GM18520 (cell line): ENCODE data around the gene POLR2L.

ENCODE experiments used
- ATAC-seq: cut with Tn5 transposase; IDR thresholded peaks from one replicate; pipeline ENCODE4 v1.9.1; 2021; ENCODE audit not compliant: unreplicated experiment

The POLR2L gene

DNA sequence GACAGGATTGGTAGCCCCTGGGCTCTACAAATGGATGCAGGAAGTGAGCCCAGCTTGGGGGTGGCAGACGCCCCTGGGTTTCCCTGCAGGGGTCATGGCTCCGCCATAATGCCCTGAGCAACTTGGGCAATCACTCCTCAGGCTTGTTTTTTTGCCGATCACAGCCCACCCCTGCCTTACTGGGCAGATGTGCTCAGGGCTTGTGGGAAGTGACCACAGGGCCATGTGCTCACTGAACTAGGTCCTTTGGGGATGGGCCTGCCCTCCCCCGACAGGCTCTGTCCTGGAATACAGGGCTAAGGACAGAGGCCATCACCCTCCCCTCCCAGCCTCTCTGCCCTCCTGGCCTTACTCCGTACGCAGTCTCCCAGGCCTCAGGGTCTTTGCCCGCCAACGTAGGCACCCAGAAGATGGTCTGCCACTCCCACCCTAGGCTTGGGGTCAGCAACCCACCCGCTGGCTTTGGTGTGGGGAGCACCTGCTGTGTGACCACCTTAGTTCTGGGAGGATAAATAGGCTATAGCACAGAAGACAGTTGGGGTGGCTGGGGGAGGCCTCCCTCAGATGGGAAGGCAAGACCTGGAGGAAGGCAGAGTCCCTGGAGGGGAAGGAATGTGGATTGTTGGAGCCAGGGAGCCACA lies 28.8 kb downstream of the POLR2L start:
- no peak for ATAC-seq

DNA sequence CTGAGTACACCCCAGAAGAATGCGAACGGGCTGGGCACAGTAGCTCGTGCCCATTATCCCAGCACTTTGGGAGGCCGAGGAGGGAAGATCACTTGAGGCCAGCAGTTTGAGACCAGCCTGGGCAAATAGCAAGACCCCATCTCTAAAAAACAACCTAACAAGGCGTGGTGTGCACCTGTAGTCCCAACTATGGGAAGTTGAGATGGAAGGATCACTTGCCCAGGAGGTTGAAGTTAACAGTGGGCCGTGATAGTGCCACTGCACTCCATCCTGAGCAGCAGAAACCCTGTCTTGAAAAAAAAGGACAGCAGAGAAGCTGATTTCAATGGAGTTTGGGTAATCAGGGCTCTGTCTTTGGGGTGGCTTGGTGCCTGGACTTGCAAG lies 29.3 kb downstream of the POLR2L start:
- no peak for ATAC-seq

- no peak for ATAC-seq
Observed at GRCh38 chr11:812390-812789, 29.9 kb downstream of the POLR2L start.

DNA sequence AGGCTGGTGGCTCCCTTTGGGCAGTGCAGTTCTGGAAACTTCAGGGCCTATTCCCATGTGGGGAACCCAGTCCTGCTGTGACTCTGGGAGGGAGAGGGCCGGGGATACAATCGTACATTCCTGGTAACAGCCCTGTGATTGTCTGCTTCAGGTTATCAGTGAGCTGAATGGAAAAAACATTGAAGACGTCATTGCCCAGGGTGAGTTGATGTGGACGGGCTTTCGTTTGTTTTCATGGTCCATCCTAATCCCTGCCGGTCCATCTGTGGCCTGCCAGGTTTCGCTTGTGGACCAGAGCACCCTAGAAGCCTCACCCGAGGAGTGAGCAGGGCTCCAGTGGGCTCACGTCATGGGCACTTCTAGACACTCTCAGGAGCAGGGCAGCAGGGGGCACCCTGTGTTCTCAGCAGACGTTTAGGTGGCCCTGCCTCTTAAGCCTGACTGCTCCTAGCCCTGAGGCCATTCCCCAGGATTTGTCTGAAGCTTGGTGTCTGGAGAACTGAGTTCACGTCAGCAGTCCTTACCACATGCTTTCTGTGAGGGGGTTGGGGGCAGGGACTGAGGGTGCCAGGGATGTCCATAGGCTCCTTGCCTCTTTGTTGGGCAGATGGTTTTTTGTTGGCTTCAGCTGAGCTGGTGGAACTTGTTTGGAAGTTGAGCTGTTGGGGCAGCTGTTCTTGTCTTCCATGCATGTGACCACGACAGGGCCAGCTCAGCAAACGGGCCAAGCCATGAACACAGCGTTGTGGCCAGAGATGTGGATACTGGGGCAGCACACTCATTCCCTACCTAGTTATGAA lies 30.7 kb downstream of the POLR2L start:
- ATAC-seq = no peak

DNA sequence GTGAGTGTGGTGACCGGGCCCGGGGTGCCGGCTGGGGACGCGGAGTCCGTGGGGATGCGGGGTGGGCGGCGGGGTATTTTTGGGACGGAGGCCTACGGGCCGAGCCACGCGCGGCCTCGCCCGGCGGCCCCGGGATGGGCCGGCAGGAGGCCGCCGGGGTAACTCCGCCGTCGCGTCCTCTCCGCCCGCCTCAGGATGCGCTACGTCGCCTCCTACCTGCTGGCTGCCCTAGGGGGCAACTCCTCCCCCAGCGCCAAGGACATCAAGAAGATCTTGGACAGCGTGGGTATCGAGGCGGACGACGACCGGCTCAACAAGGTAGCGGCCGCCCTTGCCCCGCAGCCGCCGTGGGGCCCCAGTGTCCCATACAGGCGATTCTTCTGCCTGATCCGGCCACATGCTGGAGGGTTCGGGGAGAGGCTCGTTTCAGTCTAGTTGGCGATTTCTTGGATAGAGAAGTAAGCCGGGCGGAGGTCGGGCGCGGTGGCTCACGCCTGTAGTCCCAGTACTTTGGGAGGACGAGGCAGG lies 32.2 kb downstream of the POLR2L start:
- ATAC-seq = no peak

GRCh38 chr11:809287-810039 lies 32.9 kb downstream of the POLR2L start, which contains the start of gene RPLP2:
TSS of gene RPLP2 (plus strand) at chr11:809967. CDS start at chr11:810235, 268 bp downstream.
- ATAC-seq = peak; percentile 64

DNA sequence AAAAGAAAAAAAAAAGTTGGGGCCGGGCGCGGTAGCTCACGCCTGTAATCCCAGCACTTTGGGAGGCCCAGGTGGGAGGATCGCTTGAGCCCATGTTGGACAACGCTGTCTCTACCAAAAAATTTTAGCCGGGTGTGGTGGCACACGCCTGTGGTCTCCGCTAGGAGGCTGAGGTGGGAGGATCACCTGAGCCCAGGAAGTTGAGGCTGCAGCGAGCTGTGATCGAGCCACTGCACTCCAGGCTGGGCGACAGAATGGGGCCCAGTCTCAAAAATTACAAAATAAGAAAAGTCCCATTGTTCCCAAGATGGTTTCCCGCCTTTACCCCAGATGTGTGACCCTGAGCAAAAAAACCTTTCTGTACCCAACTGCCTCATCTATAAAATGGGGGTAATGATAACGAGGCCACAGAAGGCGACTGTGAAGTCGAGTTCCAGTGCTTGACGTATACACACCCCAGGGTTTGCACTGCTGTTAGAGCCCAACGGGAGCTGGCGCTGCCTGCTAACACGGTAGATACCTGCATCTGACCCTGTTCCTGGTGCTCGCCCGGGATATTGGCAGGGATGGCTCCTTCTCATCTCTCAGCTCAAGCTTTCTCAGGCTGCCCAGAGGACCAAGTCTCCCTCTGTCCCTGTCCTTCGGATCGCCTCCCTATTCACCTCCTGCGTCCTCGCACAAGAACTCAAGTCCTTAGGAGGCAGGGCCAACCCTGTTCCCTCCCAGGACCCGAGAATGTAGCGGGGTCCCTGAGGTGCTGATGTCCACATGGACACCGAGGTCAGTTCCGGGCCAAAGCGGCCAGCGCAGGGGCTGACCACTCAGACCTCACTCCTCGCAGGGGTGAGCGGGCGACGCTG lies 33.7 kb downstream of the POLR2L start:
- no peak for ATAC-seq

- ATAC-seq = no peak
Observed at GRCh38 chr11:804599-804964, 37.7 kb downstream of the POLR2L start.

DNA sequence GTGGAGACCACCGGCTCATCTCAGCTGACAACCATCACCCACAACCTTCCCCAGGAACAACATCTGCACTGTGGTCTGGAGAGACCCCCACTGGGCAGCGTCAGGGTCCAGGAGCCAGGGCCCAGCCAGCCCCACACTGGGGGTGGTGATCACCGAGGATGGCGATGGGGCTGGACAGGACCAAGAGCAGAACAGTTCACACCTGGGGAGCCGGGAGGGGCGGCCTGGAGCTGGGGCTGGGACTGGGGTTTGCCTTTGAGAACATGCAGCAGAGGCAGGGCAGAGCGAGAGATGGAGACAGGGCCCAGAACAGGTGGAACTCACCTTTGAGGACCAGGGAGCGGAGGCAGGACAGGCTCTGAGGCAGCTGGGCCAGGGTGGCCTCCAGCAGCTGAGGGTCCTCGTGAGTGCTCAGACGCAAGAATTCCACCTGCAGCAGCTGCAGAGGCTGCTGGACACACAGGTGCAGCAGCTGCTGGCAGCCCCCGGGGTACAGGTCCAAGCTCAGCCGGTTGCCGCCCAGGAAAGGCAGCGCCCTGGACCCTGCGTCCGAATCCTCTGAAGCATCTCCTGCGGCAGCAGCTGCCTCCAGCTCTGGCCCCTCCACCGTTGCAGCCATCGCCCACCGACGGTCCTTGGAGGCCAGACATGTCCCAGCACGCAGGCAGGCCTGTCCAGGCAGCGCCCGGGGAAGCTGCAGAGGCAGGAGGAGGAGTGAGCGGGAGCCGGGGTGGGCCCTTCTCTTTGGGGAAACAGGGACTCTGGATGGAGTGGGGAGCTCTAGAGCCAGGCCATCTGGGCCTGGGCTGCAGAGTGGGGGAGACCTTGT lies 38.3 kb downstream of the POLR2L start:
- no peak for ATAC-seq

DNA sequence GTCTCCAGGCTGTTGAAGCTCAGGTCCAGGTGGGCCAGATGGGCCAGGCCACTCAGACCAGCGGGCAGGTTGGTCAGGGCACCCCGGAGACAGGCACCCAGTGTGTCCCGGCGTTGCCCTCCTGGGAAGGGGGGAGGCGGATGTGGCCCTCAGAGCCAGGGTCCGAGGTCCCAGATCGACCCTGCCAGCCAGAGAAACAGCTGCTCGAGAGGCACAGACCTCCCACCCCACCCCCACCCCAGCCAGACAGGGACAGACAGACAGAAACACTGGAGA lies 38.9 kb downstream of the POLR2L start:
- no peak for ATAC-seq

DNA sequence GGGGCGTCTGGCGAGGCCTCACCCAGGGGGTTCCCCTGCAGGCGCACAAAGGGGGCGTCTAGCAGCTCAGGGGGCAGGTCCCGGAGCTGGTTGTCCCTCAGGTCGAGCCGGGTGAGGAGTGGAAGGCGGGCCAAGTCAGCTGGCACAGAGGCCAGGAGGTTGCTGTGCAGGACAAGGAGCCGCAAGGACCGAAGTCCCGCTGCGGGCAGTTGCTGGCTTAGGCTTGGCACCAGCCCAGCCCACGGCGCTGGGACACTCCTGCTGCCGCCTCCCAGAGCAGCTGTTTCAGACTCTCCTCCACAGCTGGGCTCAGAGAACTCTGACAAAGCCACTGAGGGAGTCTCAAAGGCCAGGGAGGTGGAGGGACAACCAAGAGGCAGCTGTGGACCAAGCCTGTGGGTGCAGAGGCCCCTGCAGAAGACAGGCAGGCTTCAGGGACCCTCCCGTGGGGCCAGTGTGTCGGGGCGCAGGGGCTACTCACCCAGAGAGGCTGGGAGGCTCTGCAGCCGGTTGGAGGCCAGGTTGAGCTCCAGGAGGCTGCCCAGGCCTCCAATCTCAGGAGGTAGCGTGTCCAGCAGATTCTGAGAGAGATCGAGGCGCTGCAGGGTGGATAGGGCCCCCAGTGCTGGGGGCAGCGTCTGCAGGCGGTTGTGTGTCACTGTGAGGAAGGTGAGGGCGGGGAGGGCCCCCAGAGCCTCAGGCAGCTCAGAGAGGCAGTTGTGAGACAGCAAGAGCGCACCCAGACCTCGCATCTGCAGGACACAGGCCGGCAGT lies 39.4 kb downstream of the POLR2L start:
- ATAC-seq = no peak

DNA sequence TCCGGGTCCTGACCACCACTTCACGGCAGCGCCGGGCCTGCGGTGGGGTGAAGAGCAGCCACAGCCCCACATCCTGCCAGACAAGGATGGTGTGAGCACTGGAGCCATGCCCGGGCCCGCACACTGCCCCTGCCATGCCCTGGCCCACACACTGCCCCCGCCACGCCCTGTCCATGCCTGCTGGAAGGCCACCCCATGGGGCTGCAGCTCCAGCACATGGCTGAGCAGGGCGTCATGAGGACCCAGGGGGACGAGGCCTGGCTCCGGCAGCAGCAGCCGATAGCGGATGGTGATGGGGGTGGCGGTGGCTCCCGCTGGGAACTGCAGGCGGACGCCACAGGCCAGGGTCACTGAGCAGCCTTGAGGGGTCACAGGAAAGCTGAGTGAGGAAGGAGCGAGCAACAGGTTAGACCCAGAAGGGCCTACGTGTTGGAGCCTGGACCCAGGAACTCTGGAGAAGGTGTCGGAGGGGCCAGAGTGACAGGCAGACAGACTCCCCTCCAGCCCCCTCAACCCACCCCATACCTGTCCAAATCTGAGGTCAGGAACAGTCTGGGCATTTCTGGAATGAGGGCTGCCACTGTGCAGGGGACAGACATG lies 40.2 kb downstream of the POLR2L start:
- ATAC-seq = no peak

GRCh38 chr11:801097-801780 lies 41.1 kb downstream of the POLR2L start:
- no peak for ATAC-seq

DNA sequence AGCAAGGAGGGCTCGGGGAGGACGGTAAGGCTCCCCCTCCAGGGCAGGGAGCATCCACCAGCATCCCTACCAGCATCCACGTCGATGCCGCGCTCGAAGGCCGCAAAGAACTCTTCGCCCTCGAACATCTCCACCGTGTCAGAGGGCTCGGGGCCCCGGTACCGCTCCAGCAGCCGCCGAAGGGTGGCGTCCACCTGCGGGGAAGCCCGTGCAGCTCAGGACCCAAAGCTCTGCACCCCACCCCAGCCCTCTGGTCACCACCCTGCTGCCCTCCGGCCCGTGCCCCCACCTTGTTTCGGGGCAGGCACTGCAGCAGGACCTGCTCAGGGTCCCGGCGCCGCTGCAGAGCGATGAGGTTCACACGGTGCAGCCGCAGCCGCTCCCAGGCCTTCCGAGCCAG lies 41.9 kb downstream of the POLR2L start:
- no peak for ATAC-seq

DNA sequence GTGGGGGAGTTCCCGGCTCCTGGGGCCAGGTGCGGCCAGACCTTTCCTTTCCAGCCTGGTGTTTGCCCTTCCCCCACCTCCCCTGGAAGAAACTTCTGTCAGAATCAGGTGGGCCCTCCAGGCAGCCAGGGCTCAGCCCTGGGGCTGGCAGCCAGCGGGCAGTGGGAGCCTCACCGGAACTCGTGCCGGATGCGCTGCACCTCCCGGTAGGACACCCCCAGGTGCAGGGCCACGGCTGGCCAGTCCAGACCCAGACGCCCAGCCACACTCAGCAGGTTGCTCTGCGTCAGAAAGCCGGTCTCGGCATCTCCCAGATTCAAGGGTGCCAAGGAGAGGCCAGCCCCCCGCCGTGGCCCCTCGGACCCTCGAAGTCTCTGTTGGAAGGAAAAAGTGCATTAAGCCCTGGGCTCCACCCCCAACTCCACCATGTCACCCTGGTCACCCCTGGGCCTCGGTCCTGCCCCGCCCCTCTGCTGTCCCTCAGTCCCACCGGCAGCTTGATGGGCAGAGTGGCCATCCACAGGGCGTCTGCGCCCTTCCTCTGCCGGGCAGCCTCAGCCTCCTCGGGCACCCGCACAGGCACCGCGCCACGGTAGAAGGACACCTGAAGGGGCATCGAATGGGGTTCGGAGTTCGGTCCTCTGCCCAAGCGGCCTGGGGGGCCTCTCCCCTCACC lies 42.5 kb downstream of the POLR2L start:
- ATAC-seq = no peak

GRCh38 chr11:798093-798713 lies 44.1 kb downstream of the POLR2L start, which contains the start of gene SLC25A22:
TSS of gene SLC25A22 (minus strand) at chr11:798281. CDS start at chr11:795006, 3,275 bp downstream.
- ATAC-seq = peak; percentile 51
